ENCODE results near the gene EEFSEC. TPM values are rescaled to one million over a fixed set of nuclear protein-coding genes. Genes with fewer than 3 reads are reported as not detected.

The EEFSEC gene, protein sequence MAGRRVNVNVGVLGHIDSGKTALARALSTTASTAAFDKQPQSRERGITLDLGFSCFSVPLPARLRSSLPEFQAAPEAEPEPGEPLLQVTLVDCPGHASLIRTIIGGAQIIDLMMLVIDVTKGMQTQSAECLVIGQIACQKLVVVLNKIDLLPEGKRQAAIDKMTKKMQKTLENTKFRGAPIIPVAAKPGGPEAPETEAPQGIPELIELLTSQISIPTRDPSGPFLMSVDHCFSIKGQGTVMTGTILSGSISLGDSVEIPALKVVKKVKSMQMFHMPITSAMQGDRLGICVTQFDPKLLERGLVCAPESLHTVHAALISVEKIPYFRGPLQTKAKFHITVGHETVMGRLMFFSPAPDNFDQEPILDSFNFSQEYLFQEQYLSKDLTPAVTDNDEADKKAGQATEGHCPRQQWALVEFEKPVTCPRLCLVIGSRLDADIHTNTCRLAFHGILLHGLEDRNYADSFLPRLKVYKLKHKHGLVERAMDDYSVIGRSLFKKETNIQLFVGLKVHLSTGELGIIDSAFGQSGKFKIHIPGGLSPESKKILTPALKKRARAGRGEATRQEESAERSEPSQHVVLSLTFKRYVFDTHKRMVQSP
- 15.3 TPM for total RNA-seq
- long read RNA-seq, transcript EEFSEC-201 (7 exons, 2,232 nt): major isoform, 33 of 57 reads
- long read RNA-seq, partial matches to known transcripts: 4 of 57 reads
- long read RNA-seq, other reads (novel, unspliced or antisense): 20 of 57 reads

DNA sequence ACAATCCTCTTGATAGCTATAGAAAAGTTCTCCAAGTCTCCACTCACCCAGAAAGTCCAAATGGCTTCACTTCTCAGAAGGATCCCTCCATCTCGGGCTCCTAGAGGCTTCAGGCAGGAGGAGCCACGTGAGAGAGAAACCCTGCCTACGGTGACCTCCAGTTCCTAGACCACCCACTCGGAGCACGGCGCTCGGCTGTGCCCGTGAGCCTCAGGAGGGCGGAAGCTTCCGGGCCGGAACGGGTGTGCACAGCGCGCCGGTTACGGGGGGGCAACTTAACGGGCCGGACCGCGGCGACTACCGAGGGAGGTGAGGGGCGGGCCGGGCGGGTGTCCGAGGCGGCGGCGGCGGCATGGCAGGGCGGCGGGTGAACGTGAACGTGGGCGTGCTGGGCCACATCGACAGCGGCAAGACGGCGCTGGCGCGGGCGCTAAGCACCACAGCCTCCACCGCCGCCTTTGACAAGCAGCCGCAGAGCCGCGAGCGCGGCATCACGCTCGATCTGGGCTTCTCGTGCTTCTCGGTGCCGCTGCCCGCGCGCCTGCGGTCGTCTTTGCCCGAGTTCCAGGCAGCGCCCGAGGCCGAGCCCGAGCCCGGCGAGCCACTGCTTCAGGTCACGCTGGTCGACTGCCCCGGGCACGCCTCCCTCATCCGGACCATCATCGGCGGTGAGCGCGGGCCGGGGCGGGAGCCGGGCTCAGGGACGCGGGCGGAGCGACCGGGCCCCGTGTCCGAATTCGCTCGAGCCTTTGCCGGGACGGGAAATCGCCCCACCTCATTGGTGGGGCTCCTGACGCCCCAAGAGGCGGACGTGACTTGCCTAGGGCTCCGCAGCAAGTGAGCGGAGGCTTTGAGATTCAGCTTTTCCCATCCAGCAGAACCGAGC lies at the start of gene EEFSEC:
Gene EEFSEC (plus strand): TSS at position 326 of the 886 bp plus-strand sequence. CDS start 27 bp downstream, at position 353.
- Histone ChIP-seq H3K36me3 (no peaks in the 10 kb centered on the region), H3K9me3 (no peaks in the 10 kb centered on the region), H3K27ac (peak within 1 kb of the TSS; percentile 89), H3K4me1 (peaks cover 8% of the 10 kb centered on the region), H3K27me3 (no peaks in the 10 kb centered on the region), H3K4me3 (peak within 1 kb of the TSS; percentile 96)
- peak; percentile 93 for DNase-seq
- ATAC-seq: peak; percentile 98
- TF ChIP-seq, protein P1, sequence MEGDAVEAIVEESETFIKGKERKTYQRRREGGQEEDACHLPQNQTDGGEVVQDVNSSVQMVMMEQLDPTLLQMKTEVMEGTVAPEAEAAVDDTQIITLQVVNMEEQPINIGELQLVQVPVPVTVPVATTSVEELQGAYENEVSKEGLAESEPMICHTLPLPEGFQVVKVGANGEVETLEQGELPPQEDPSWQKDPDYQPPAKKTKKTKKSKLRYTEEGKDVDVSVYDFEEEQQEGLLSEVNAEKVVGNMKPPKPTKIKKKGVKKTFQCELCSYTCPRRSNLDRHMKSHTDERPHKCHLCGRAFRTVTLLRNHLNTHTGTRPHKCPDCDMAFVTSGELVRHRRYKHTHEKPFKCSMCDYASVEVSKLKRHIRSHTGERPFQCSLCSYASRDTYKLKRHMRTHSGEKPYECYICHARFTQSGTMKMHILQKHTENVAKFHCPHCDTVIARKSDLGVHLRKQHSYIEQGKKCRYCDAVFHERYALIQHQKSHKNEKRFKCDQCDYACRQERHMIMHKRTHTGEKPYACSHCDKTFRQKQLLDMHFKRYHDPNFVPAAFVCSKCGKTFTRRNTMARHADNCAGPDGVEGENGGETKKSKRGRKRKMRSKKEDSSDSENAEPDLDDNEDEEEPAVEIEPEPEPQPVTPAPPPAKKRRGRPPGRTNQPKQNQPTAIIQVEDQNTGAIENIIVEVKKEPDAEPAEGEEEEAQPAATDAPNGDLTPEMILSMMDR (IDR thresholded peaks at IDR 0.05): no peak
- intact Hi-C loops (cut with DNase I): no loop called here

DNA sequence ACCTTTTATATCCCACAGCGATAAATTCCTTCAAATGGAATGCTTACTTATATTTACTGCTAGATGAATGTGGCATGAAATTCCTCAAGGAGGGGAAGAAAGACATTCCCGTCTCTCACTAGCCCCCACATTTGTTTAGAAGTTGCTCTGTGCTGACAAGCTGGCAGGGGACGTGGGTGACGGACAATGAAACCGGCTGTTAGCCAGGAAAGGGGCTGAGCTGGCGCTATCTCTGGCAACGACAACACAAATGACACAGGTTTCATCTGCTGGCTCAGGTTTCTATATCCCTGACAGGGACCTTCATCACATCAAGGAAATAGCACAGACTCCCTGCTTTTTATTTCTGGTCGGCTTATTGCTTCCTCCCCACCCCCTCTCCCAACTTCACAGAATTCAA lies 45.4 kb upstream of the EEFSEC start:
- no peaks in the 10 kb centered on the region for H3K27me3 ChIP-seq
- TF ChIP-seq, protein P1 (IDR thresholded peaks at IDR 0.05): no peak
- intact Hi-C loops (cut with DNase I): no loop called here
- no peaks in the 10 kb centered on the region for H3K4me1 ChIP-seq
- peaks cover 23% of the 10 kb centered on the region for H3K36me3 ChIP-seq
- H3K4me3 ChIP-seq: no peak overlapping the region
- H3K9me3 ChIP-seq: no peaks in the 10 kb centered on the region
- ATAC-seq: no peak
- H3K27ac ChIP-seq: no peak overlapping the region
- no peak for DNase-seq

DNA sequence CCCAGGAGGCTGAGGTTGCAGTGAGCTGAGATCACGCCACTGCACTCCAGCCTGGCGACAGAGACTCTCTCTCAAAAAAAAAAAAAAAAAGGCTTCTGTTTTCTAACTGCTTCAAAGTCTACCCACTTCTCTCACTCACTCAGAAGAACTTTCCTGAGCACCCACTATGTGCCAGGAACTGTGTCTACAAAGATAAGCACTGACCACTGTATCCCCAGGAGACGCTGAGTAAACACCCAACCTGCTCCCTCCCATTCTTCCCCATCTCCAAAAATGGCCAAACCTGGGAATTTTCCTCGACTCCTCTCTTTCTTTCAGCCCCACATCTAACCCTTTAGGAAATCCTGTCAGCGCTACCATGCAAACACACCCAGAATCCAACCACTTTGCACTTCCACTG lies 42.1 kb upstream of the EEFSEC start:
- ATAC-seq (no peak), DNase-seq (no peak)
- Histone ChIP-seq H3K9me3 (no peaks in the 10 kb centered on the region), H3K36me3 (peaks cover 22% of the 10 kb centered on the region), H3K27me3 (no peaks in the 10 kb centered on the region), H3K4me3 (no peak overlapping the region), H3K27ac (no peak overlapping the region), H3K4me1 (no peaks in the 10 kb centered on the region)
- intact Hi-C loops (cut with DNase I): no loop called here
- TF ChIP-seq, protein P1 (IDR thresholded peaks at IDR 0.05): no peak

DNA sequence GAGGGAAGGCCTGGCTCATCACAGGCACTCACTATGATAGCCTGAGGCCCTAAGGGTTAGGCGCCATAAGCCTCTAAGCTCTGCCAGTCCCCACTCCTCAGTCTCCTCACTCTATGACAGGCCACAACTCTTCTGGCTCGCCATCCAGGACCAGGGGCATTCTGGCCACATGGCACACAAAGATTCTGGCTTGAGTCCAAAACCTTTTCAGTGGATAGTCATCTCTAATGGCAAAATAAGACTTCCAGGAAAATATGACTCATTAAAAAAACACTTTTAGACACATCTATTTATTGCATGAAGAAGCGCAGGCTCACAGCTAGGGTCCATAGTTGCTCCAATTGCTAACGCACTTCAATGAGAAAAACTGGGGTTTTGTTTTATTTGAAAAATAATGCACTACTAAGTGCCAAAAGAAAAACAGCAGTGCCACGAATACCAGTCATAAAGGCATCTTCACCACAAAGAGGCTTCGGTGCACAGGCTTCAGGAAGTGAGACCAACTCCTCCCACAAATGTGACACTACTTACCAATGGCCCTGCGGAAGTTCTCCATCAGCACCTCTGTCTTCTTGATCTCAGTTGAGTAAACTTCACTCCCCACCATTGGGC lies 40.8 kb upstream of the EEFSEC start:
- Histone ChIP-seq H3K27me3 (no peaks in the 10 kb centered on the region), H3K9me3 (no peaks in the 10 kb centered on the region), H3K4me1 (no peaks in the 10 kb centered on the region), H3K4me3 (no peak overlapping the region), H3K36me3 (peaks cover 24% of the 10 kb centered on the region), H3K27ac (no peak overlapping the region)
- ATAC-seq (no peak), DNase-seq (no peak)
- TF ChIP-seq, protein P1 (IDR thresholded peaks at IDR 0.05): no peak
- intact Hi-C loops (cut with DNase I): no loop called here

Data from upper lobe of right lung (tissue), 1 donor.